ENCODE measurements around the gene XPO1.
"Not testable (repeated sequence)": the region's sequence is repeated elsewhere in the genome, so short reads cannot be mapped to it uniquely, and the experiment has no call there.

XPO1 gene

GRCh38 chr2:61469424-61470121, 68.6 kb downstream of the XPO1 start:
- no CpG with 5 or more reads among the region's 8 CpGs for WGBS, 2 donors (ENCODE audit: extremely low coverage in 2 of 2, insufficient read length in 2 of 2, insufficient replicate concordance in 1 of 2)
- Histone ChIP-seq H3K79me1 (ENCODE audit: low read depth, low read length) (no peaks in the 10 kb centered on the region), H3K4ac (ENCODE audit: low read length) (no peak overlapping the region), H3K27me3 (ENCODE audit: control insufficient read depth in 3 of 3, insufficient read depth in 3 of 3, low read depth in 1 of 3, low read length in 3 of 3) (no peaks in the 10 kb centered on the region), H4K8ac (ENCODE audit: low read depth, low read length) (no peak overlapping the region), H2BK120ac (ENCODE audit: low read depth, low read length) (no peak overlapping the region), H2BK15ac (ENCODE audit: low read length) (no peak overlapping the region), H3K9ac (ENCODE audit: low read depth, low read length, poor library complexity) (no peak overlapping the region), H3K4me1 (ENCODE audit: control insufficient read depth in 2 of 2, insufficient read depth in 1 of 2, low read depth in 1 of 2, low read length in 2 of 2) (peaks cover 0 to 1% of the 10 kb centered on the region in 2 donors), H3K23ac (ENCODE audit: low read depth, low read length, poor library complexity) (no peak overlapping the region), H2AK5ac (ENCODE audit: low read depth, low read length) (no peak overlapping the region), H2BK5ac (ENCODE audit: low read length) (peak overlapping the region; percentile 93), H3K9me3 (replicated peaks in 1 of 2; ENCODE audit: control insufficient read depth in 2 of 2, insufficient read depth in 1 of 2, low read depth in 1 of 2, low read length in 2 of 2) (no peaks in the 10 kb centered on the region), H2AFZ (ENCODE audit: low read length) (peak overlapping the region; percentile 92), H3K4me2 (ENCODE audit: insufficient read depth, low read length, poor library complexity, severe bottlenecking) (peak overlapping the region; percentile 57), H3K27ac (replicated peaks; ENCODE audit: low read length) (peak overlapping the region; percentile 99), H3K4me3 (ENCODE audit: low read length in 2 of 2) (peak overlapping the region; percentile 87 to 97), H3K14ac (ENCODE audit: low read length) (no peak overlapping the region), H3K18ac (ENCODE audit: low read length) (peak overlapping the region; percentile 97), H4K91ac (ENCODE audit: low read depth, low read length, poor library complexity) (no peak overlapping the region), H3K36me3 (replicated peaks in 1 of 2; ENCODE audit: control insufficient read depth in 2 of 2, insufficient read depth in 2 of 2, low read length in 2 of 2) (peaks cover 0 to 30% of the 10 kb centered on the region in 2 donors), H2BK12ac (ENCODE audit: low read length) (no peak overlapping the region)
- no peak for DNase-seq (ENCODE audit: low spot score)

DNA sequence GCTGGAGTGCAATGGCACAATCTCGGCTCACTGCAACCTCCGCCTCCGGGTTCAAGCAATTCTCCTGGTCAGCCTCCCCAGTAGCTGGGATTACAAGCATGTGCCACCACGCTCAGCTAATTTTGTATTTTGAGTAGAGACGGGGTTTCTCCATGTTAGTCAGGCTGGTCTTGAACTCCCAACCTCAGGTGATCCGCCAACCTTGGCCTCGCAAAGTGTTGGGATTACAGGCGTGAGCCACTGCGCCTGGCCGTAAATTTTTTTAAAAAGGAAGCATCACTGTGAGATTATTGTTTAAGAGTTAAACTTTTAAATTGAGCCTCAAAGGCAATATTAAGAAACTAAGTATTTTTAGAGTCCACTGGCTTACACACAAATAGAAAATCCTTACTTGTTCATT, 69.9 kb downstream of the XPO1 start:
- H3K9me3 ChIP-seq (replicated peaks in 1 of 2; ENCODE audit: control insufficient read depth in 2 of 2, insufficient read depth in 1 of 2, low read depth in 1 of 2, low read length in 2 of 2); H3K4ac ChIP-seq (ENCODE audit: low read length); H3K23ac ChIP-seq (ENCODE audit: low read depth, low read length, poor library complexity); H3K4me2 ChIP-seq (ENCODE audit: insufficient read depth, low read length, poor library complexity, severe bottlenecking); H2AFZ ChIP-seq (ENCODE audit: low read length); H3K14ac ChIP-seq (ENCODE audit: low read length); H3K9ac ChIP-seq (ENCODE audit: low read depth, low read length, poor library complexity); H3K18ac ChIP-seq (ENCODE audit: low read length); H2BK120ac ChIP-seq (ENCODE audit: low read depth, low read length); H3K79me1 ChIP-seq (ENCODE audit: low read depth, low read length); H3K27ac ChIP-seq (replicated peaks; ENCODE audit: low read length); H2BK12ac ChIP-seq (ENCODE audit: low read length); H4K91ac ChIP-seq (ENCODE audit: low read depth, low read length, poor library complexity); H2AK5ac ChIP-seq (ENCODE audit: low read depth, low read length); H3K4me3 ChIP-seq (ENCODE audit: low read length in 2 of 2); H3K4me1 ChIP-seq (ENCODE audit: control insufficient read depth in 2 of 2, insufficient read depth in 1 of 2, low read depth in 1 of 2, low read length in 2 of 2); H2BK15ac ChIP-seq (ENCODE audit: low read length); H2BK5ac ChIP-seq (ENCODE audit: low read length); H4K8ac ChIP-seq (ENCODE audit: low read depth, low read length); DNase-seq (ENCODE audit: low spot score); H3K27me3 ChIP-seq (ENCODE audit: control insufficient read depth in 3 of 3, insufficient read depth in 3 of 3, low read depth in 1 of 3, low read length in 3 of 3): not testable (repeated sequence)
- peaks cover 0 to 25% of the 10 kb centered on the region in 2 donors for H3K36me3 ChIP-seq (replicated peaks in 1 of 2; ENCODE audit: control insufficient read depth in 2 of 2, insufficient read depth in 2 of 2, low read length in 2 of 2)
- no CpG with 5 or more reads among the region's 10 CpGs for WGBS, 2 donors (ENCODE audit: extremely low coverage in 2 of 2, insufficient read length in 2 of 2, insufficient replicate concordance in 1 of 2)

DNA sequence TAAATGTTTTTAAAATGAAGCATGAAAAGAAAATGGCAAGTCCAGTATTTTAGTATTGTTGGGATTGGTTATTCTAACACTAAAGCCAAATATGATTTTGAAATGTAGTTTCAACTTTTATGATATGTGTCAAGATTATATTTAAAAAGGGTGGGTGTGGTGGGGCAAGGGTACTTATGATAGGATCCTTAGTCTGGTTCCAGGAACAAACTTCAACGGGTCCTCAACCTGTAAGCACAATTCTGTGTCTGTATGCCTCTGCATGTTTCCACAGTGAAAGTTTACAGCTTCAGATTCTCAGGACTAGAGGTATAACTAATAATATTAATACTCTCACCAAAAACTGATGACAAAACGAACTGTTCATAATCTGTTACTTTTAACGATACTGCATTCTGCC, 73.1 kb downstream of the XPO1 start:
- no peak overlapping the region for H3K4me3 ChIP-seq (ENCODE audit: low read length in 2 of 2)
- no peak overlapping the region for H2BK5ac ChIP-seq (ENCODE audit: low read length)
- no peak overlapping the region for H2BK15ac ChIP-seq (ENCODE audit: low read length)
- no peaks in the 10 kb centered on the region for H3K27me3 ChIP-seq (ENCODE audit: control insufficient read depth in 3 of 3, insufficient read depth in 3 of 3, low read depth in 1 of 3, low read length in 3 of 3)
- H2AK5ac ChIP-seq (ENCODE audit: low read depth, low read length) = no peak overlapping the region
- no peak overlapping the region for H3K4me2 ChIP-seq (ENCODE audit: insufficient read depth, low read length, poor library complexity, severe bottlenecking)
- no CpG with 5 or more reads among the region's 3 CpGs for WGBS, 2 donors (ENCODE audit: extremely low coverage in 2 of 2, insufficient read length in 2 of 2, insufficient replicate concordance in 1 of 2)
- H3K27ac ChIP-seq (replicated peaks; ENCODE audit: low read length) = no peak overlapping the region
- no peaks in the 10 kb centered on the region for H3K9me3 ChIP-seq (replicated peaks in 1 of 2; ENCODE audit: control insufficient read depth in 2 of 2, insufficient read depth in 1 of 2, low read depth in 1 of 2, low read length in 2 of 2)
- H4K91ac ChIP-seq (ENCODE audit: low read depth, low read length, poor library complexity) = no peak overlapping the region
- no peak overlapping the region for H3K14ac ChIP-seq (ENCODE audit: low read length)
- no peak overlapping the region for H3K9ac ChIP-seq (ENCODE audit: low read depth, low read length, poor library complexity)
- H2BK120ac ChIP-seq (ENCODE audit: low read depth, low read length) = no peak overlapping the region
- no peak overlapping the region for H2BK12ac ChIP-seq (ENCODE audit: low read length)
- H2AFZ ChIP-seq (ENCODE audit: low read length) = no peak overlapping the region
- no peak overlapping the region for H4K8ac ChIP-seq (ENCODE audit: low read depth, low read length)
- DNase-seq (ENCODE audit: low spot score) = no peak
- peaks cover 0 to 1% of the 10 kb centered on the region in 2 donors for H3K4me1 ChIP-seq (ENCODE audit: control insufficient read depth in 2 of 2, insufficient read depth in 1 of 2, low read depth in 1 of 2, low read length in 2 of 2)
- no peak overlapping the region for H3K4ac ChIP-seq (ENCODE audit: low read length)
- no peak overlapping the region for H3K23ac ChIP-seq (ENCODE audit: low read depth, low read length, poor library complexity)
- peaks cover 0 to 21% of the 10 kb centered on the region in 2 donors for H3K36me3 ChIP-seq (replicated peaks in 1 of 2; ENCODE audit: control insufficient read depth in 2 of 2, insufficient read depth in 2 of 2, low read length in 2 of 2)
- H3K18ac ChIP-seq (ENCODE audit: low read length) = no peak overlapping the region
- H3K79me1 ChIP-seq (ENCODE audit: low read depth, low read length) = peaks cover 2% of the 10 kb centered on the region

GRCh38 chr2:61463769-61464475, 74.2 kb downstream of the XPO1 start:
- Histone ChIP-seq H3K4me1 (ENCODE audit: control insufficient read depth in 2 of 2, insufficient read depth in 1 of 2, low read depth in 1 of 2, low read length in 2 of 2) (no peaks in the 10 kb centered on the region), H2BK12ac (ENCODE audit: low read length) (no peak overlapping the region), H4K8ac (ENCODE audit: low read depth, low read length) (no peak overlapping the region), H3K27ac (replicated peaks; ENCODE audit: low read length) (no peak overlapping the region), H2BK5ac (ENCODE audit: low read length) (no peak overlapping the region), H3K4me2 (ENCODE audit: insufficient read depth, low read length, poor library complexity, severe bottlenecking) (no peak overlapping the region), H3K79me1 (ENCODE audit: low read depth, low read length) (peaks cover 2% of the 10 kb centered on the region), H3K9ac (ENCODE audit: low read depth, low read length, poor library complexity) (no peak overlapping the region), H3K4me3 (ENCODE audit: low read length in 2 of 2) (no peak overlapping the region), H2BK15ac (ENCODE audit: low read length) (no peak overlapping the region), H2AFZ (ENCODE audit: low read length) (no peak overlapping the region), H3K27me3 (ENCODE audit: control insufficient read depth in 3 of 3, insufficient read depth in 3 of 3, low read depth in 1 of 3, low read length in 3 of 3) (no peaks in the 10 kb centered on the region), H3K18ac (ENCODE audit: low read length) (no peak overlapping the region), H3K9me3 (replicated peaks in 1 of 2; ENCODE audit: control insufficient read depth in 2 of 2, insufficient read depth in 1 of 2, low read depth in 1 of 2, low read length in 2 of 2) (no peaks in the 10 kb centered on the region), H2BK120ac (ENCODE audit: low read depth, low read length) (no peak overlapping the region), H3K14ac (ENCODE audit: low read length) (no peak overlapping the region), H3K36me3 (replicated peaks in 1 of 2; ENCODE audit: control insufficient read depth in 2 of 2, insufficient read depth in 2 of 2, low read length in 2 of 2) (peaks cover 0 to 21% of the 10 kb centered on the region in 2 donors), H4K91ac (ENCODE audit: low read depth, low read length, poor library complexity) (no peak overlapping the region), H2AK5ac (ENCODE audit: low read depth, low read length) (no peak overlapping the region), H3K23ac (ENCODE audit: low read depth, low read length, poor library complexity) (no peak overlapping the region), H3K4ac (ENCODE audit: low read length) (no peak overlapping the region)
- DNase-seq (ENCODE audit: low spot score) = no peak
- WGBS, 2 donors (ENCODE audit: extremely low coverage in 2 of 2, insufficient read length in 2 of 2, insufficient replicate concordance in 1 of 2) = no CpG with 5 or more reads among the region's 7 CpGs
